Stimulated activated CD4-positive, alpha-beta T cell treated with anti-CD3 and anti-CD28 coated beads, Interleukin-1b, Interleukin-23, amount 100 ng/mL, for 24 hours (primary cell): ENCODE data around the gene RRP7A.
A peak's percentile ranks its signal among the peaks of the same experiment; 100 is the strongest.
"Not testable (repeated sequence)": the region's sequence is repeated elsewhere in the genome, so short reads cannot be mapped to it uniquely, and the experiment has no call there.

Experiments
- DNase-seq, 4 experiments: peaks; one replicate each; pipeline ENCODE4 v3.0.0-alpha.2; 2020; ENCODE audit warnings: low read depth in 4 of 4, low spot score in 1 of 4

The RRP7A gene

GRCh38 chr22:42536166-42536565 is 16.6 kb upstream of the RRP7A start:
- no peak for DNase-seq

DNA sequence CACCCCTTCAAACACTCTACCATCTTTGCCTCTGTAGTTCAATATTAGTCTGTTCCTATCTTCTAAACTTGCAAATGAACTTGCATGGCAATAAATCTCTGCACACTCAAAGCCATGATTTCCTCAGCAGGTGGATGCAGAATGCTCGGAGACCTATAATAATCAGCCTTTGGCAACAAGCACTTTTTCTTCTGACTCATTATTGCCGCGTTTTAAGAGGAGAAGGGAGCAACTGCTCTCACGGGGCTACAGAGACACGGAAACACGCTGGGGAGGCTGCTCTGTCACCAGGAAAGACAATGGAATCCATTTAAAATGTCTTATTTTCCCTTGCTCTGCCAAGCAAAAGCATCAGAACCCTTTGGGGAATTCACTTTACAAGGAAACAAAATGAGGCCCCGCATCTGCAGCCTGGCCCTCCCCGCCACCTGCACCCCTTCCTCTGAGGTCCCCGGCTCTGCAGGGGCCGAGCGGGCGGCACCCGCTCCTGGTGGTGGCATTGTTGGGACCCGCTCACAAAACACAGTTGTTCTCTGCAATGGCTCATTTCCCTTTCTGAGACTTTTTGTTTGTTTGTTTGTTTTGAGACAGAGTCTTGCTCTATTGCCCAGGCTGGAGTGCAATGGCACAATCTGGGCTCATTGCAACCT is 15.6 kb upstream of the RRP7A start:
- DNase-seq = not testable (repeated sequence)

DNA sequence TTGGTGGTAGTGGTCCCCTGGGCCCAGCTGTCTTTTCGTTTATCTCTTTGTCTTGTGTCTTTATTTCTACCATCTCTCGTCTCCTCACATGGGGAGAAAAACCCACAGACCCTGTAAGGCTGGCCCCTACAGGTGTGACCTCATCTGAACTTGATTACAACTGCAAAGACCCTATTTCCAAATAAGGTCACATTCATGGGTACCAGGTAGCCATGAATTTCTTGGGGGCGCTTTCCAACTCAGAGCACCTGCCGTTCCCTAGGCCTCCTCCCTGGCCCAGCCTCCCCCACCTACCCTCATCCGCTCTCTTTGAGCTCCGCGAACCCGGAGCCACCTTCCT is 14.0 kb upstream of the RRP7A start:
- DNase-seq = no peak

DNA sequence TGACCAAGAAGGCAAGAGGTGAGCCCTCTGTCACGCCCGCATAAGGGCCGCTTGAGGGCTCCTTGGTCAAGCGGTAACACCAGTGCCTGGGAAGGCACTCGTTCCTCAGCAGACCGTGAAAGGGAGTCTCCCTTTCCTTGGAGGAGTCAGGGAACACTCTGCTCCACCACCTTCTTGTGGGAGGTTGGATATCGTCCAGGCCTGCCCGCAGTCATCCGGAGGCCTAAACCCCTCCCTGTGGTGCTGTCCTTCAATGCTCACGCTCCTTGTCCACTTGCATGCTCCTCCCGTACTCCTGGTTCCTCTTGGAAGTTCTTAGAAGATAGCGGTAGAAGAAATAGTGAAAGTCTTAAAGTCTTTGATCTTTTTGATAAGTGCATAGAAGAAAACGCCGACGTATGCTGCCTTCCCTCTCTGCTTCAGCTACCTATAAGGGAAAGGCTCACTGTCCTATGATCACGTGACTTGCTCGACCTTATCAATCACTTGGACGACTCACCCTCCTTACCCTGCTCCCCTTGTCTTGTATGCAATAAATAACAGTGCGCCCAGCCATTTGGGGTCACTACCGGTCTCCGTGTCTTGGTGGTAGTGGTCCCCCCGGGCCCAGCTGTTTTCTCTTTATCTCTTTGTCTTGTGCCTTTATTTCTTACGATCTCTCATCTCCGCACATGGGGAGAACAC is 11.9 kb upstream of the RRP7A start:
- DNase-seq = not testable (repeated sequence)

- DNase-seq = not testable (repeated sequence)
Observed at GRCh38 chr22:42529435-42529834, 9.8 kb upstream of the RRP7A start.

GRCh38 chr22:42528591-42529307 is 9.2 kb upstream of the RRP7A start:
- no peak for DNase-seq

GRCh38 chr22:42522546-42522945 is 3.0 kb upstream of the RRP7A start:
- no peak for DNase-seq

GRCh38 chr22:42521228-42521546 is 1.6 kb upstream of the RRP7A start:
- DNase-seq = no peak

- DNase-seq = not testable (repeated sequence)
Observed at GRCh38 chr22:42518638-42519524, 715 bp downstream of the RRP7A start.

- DNase-seq = not testable (repeated sequence)
Observed at GRCh38 chr22:42517103-42517502, 2.5 kb downstream of the RRP7A start.

DNA sequence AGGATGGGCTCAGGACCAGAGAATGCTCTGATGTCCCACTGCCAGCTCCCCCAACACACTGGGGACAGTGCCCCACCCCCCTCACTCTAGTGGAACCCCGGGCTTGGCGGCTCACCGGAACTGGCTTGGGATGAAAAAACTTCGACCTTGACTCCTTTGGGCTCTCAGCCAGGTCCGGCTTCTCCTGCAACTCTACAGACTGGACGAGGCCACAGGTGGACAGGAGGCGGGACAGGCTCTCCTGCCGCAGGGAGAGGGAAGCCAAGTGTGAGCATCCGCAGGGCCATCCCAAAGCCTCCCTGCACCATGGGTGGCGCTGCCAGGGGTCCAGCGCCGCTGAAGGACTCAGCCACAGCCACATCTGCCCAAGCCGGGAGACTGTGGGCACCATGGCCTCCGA is 3.7 kb downstream of the RRP7A start:
- DNase-seq = no peak

GRCh38 chr22:42515304-42515703 is 4.3 kb downstream of the RRP7A start:
- not testable (repeated sequence) for DNase-seq

DNA sequence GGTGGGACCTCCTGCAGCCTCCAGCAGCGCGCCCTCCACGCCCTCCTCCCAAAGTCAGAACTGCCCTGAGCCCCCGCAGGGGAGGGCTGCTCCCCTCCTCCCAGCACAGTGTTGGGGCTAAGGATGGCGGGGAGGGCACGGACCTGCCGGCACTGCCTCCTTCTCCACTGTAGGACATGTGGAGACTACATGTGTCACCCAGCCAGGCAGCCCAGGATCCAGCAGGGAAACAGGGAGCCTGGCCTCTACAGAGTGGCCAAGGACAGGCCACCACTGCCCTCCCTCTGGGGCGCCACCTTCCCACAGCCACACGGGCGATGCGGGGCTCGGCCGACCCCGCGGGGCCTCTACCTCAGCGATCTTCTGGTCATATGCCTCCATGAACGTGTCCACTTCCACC is 5.3 kb downstream of the RRP7A start:
- not testable (repeated sequence) for DNase-seq

DNA sequence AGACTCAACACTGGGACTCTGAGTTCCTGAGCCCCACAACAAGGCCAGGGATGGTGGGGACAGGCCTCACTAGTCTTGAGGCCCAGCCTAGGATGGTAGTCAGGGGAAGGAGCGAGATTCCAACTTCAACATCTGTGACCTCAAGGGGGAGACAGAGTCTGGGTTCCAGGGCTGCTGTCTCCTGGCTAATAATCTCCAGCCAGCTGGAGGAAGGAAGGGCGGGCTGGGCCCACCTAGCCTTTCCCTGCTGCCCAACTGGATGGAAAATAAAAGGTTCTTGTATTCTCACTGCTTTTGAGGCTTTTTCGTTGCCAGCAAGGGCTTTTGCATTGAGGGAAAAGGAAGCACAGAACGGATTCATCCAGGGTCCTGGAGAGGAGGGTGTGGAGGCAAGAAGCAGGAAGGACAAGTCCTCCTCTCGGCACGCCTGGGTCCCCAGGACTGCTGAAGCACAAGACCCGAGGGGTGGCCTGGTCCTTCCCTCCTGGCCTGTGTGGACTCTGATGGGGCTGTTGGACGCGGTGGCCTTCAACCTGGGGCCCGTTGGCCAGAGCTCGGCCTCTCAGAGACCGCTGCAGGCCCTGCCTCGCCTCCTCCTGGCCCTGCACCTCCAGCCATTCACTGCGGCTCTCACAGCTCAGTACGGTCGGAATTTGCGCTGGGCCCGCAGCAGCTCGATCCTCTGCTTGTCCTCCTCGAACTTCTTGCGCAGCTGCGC is 7.2 kb downstream of the RRP7A start:
- DNase-seq = not testable (repeated sequence)

- DNase-seq = no peak
Observed at GRCh38 chr22:42511401-42511891, 8.2 kb downstream of the RRP7A start.

GRCh38 chr22:42509548-42509947 is 10.0 kb downstream of the RRP7A start:
- DNase-seq = no peak

DNA sequence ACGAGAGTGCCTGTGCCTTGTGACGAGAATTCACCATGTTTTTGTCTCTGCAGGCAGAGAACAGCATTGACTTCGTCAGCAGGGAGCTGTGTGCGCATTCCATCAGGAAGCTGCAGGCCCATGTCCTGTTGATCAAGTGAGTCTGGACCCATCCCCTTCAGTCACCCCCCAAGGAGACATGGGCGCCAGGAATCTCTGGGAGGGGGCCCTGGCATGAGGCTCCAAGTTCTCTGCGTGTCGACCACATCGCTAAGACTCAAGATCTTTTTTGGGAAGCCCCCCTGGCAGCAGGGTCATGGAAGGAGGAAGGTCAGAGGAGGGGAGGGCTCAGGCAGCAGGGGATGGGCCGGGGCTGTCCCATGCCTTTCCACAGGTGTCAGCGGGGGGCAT is 10.6 kb downstream of the RRP7A start:
- not testable (repeated sequence) for DNase-seq

DNA sequence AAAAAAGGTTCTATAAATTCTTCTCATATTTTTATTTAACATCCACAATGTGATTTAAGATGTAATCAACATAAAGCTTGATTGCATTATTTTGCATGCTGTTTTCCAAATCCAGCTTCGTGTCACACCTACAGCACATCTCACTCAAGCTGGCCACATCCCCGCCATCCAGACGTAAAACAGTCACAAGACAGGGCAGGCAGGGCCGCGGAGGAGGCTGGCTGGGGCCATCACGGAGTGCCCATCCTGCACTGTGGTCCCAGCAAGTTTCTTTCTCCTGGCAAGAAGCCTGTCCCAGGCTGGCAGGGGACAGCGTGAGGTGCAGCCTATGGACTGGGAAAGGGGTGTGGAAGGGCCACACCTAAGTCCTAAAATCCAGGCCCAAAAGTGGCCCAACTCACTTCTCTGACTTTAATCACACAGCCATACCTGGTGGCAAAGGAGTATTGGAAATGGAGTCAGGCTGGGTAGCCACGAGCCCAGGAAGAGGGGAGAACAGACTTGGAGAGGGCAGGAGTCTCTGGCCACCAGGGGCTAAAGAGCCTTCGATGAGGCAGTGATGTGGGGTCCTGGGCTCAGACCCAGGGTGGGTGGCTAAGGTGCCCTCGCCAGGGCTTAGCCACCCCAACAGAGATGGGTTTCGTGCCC is 11.1 kb downstream of the RRP7A start:
- DNase-seq = not testable (repeated sequence)

- DNase-seq = no peak
Observed at GRCh38 chr22:42500836-42501179, 18.8 kb downstream of the RRP7A start.

DNA sequence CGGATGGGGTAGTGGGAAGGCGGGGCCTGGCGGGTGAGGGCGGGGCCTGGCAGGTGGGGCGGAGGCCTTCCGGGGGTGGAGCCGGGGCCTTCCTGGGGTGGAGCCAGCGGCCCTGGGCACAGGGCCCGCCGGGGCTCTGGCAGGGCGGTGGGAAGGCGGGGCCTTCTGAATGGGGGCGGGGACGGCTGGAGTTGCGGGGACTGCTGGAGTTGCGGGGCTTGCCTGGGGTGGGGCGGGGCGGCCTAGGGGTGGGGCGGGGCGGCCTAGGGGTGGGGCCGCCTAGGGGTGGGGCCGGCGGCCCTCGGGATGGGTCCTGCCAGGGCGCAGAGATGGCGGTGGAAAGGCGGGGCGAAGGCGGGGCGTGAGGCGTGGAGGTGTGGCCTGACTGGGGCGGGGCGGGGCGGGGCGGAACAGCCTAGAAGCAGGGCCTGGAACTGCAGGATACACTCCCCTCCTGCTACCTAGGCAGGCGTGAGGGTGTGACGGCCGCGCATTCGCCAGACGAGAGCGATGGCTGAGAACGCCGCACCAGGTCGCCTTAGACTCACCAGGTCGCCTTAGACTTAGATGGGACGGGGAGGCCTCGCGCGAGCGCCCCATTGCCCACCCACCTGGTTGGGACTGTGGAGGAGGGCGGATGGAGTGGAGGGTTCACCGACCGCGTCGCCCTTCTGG is 19.3 kb downstream of the RRP7A start:
- DNase-seq = peak; percentile 54 to 75 (median 66)
